NCI-H510A (cell line): ENCODE data around the gene ACYP2.
"Not testable (repeated sequence)": the region's sequence is repeated elsewhere in the genome, so short reads cannot be mapped to it uniquely, and the experiment has no call there.

Source experiments
- DNase-seq: peaks from one replicate; lab custom pipeline; 2025; lab: John Stamatoyannopoulos, UW

The ACYP2 gene

GRCh38 chr2:54115284-54116137 lies at the start of gene ACYP2:
Gene ACYP2 (plus strand): TSS chr2:54115615.
- DNase-seq = peak; percentile 82

GRCh38 chr2:54065891-54066290 lies 49.5 kb upstream of the ACYP2 start:
- no peak for DNase-seq

GRCh38 chr2:54067851-54068375 lies 47.5 kb upstream of the ACYP2 start:
- DNase-seq = no peak

GRCh38 chr2:54072483-54072882 lies 42.9 kb upstream of the ACYP2 start:
- DNase-seq = not testable (repeated sequence)

- DNase-seq = no peak
These were observed 41.6 kb upstream of the ACYP2 start for GRCh38 chr2:54073796-54074195.

GRCh38 chr2:54074606-54075341 lies 40.6 kb upstream of the ACYP2 start:
- DNase-seq = no peak

GRCh38 chr2:54076586-54076985 lies 38.8 kb upstream of the ACYP2 start:
- no peak for DNase-seq

GRCh38 chr2:54077088-54077900 lies 38.1 kb upstream of the ACYP2 start:
- DNase-seq = no peak

- no peak for DNase-seq
These were observed 36.1 kb upstream of the ACYP2 start for GRCh38 chr2:54079331-54079730.

- no peak for DNase-seq
These were observed 33.8 kb upstream of the ACYP2 start for GRCh38 chr2:54081574-54081973.

- DNase-seq = no peak
These were observed 32.4 kb upstream of the ACYP2 start for GRCh38 chr2:54083021-54083420.

GRCh38 chr2:54083445-54083844 lies 32.0 kb upstream of the ACYP2 start:
- no peak for DNase-seq

GRCh38 chr2:54084600-54084999 lies 30.8 kb upstream of the ACYP2 start:
- no peak for DNase-seq

- no peak for DNase-seq
These were observed 30.3 kb upstream of the ACYP2 start for GRCh38 chr2:54085069-54085468.

- DNase-seq = no peak
These were observed 29.3 kb upstream of the ACYP2 start for GRCh38 chr2:54086157-54086556.

- no peak for DNase-seq
These were observed 27.2 kb upstream of the ACYP2 start for GRCh38 chr2:54088191-54088634.

- DNase-seq = no peak
These were observed 26.7 kb upstream of the ACYP2 start for GRCh38 chr2:54088719-54089118.

- DNase-seq = no peak
These were observed 24.8 kb upstream of the ACYP2 start for GRCh38 chr2:54090521-54091117.

- DNase-seq = no peak
These were observed 22.5 kb upstream of the ACYP2 start for GRCh38 chr2:54092940-54093339.

- DNase-seq = not testable (repeated sequence)
These were observed 20.0 kb upstream of the ACYP2 start for GRCh38 chr2:54095406-54095805.

GRCh38 chr2:54096141-54096540 lies 19.3 kb upstream of the ACYP2 start:
- not testable (repeated sequence) for DNase-seq

- no peak for DNase-seq
These were observed 18.3 kb upstream of the ACYP2 start for GRCh38 chr2:54097124-54097523.
